Endodermal cell (in vitro differentiated cells): ENCODE data around the gene ST3GAL3. TPM values are rescaled to one million over a fixed set of nuclear protein-coding genes. Genes with fewer than 3 reads are reported as not detected.

Experiments used
- DNase-seq: peaks from one replicate; pipeline ENCODE4 v3.0.0-alpha.2; 2017
- H3K27ac ChIP-seq: 2 replicates; pipeline ENCODE4 v1.5.1; 2013; ENCODE audit warnings: mild to moderate bottlenecking, low read depth, low read length, moderate library complexity
- H3K27me3 ChIP-seq: 2 replicates; pipeline ENCODE4 v1.6.1; 2013; ENCODE audit warnings: mild to moderate bottlenecking, low read length, moderate library complexity; ENCODE audit not compliant: insufficient read depth, control insufficient read depth, poor library complexity, severe bottlenecking
- H3K36me3 ChIP-seq: 2 replicates; pipeline ENCODE4 v1.7.0; 2013; ENCODE audit warnings: mild to moderate bottlenecking, low read length, moderate library complexity; ENCODE audit not compliant: control insufficient read depth, insufficient read depth
- H3K4me1 ChIP-seq: one replicate; pipeline ENCODE4 v1.7.0; 2013; ENCODE audit warnings: low read length; ENCODE audit not compliant: control insufficient read depth, insufficient read depth
- H3K4me3 ChIP-seq: 2 replicates; pipeline ENCODE4 v1.5.1; 2013; ENCODE audit warnings: mild to moderate bottlenecking, low read length, moderate library complexity
- H3K9ac ChIP-seq: 2 replicates; pipeline ENCODE4 v1.6.1; 2013; ENCODE audit warnings: mild to moderate bottlenecking, low read length, moderate library complexity; ENCODE audit not compliant: poor library complexity, severe bottlenecking; ENCODE audit errors: extremely low read depth
- H3K9me3 ChIP-seq: 2 replicates; pipeline ENCODE4 v1.6.1; 2013; ENCODE audit warnings: mild to moderate bottlenecking, low read length, moderate library complexity; ENCODE audit not compliant: control insufficient read depth
- H3K27ac Mint-ChIP-seq: 2 replicates; pipeline ENCODE4 v1.8.0; 2020; ENCODE audit warnings: mixed read lengths
- H3K27me3 Mint-ChIP-seq: 2 replicates; pipeline ENCODE4 v1.8.0; 2021; ENCODE audit warnings: mild to moderate bottlenecking, mixed read lengths; ENCODE audit not compliant: insufficient read depth
- H3K36me3 Mint-ChIP-seq: 2 replicates; pipeline ENCODE4 v1.8.0; 2020; ENCODE audit warnings: low read depth, mixed read lengths
- H3K4me1 Mint-ChIP-seq: 2 replicates; pipeline ENCODE4 v1.8.0; 2020; ENCODE audit warnings: mixed read lengths
- H3K4me3 Mint-ChIP-seq: 2 replicates; pipeline ENCODE4 v1.8.0; 2020; ENCODE audit warnings: mild to moderate bottlenecking, moderate library complexity, mixed read lengths
- H3K9me3 Mint-ChIP-seq: 2 replicates; pipeline ENCODE4 v1.8.0; 2020; ENCODE audit warnings: mild to moderate bottlenecking, mixed read lengths
- CTCF ChIP-seq: fragments of 200-600 bp; sonication (generic); conservative IDR thresholded peaks from 2 replicates; pipeline ENCODE4 v1.5.0; 2021; ENCODE audit warnings: antibody characterized with exemption, mild to moderate bottlenecking
- WGBS, 2 experiments: methylation state at CpG; one replicate each; pipeline versions ENCODE4 v1.1.5 to v1.1.7; 2013; ENCODE audit warnings: missing lambda C conversion rate in 2 of 2, mixed read lengths in 1 of 2; ENCODE audit not compliant: insufficient coverage in 1 of 2, insufficient read length in 1 of 2; 5-methylcytosine and 5-hydroxymethylcytosine counted together
- total RNA-seq, 2 donors: library from RNA; stranded (reverse); fragmentation: NEBNext Ultra II Directional in 1 of 2; extraction: Animal tissue kit (Norgen Biotek cat#: 25700) in 1 of 2; gene quantifications; 2 replicates in 1 of 2; 3 replicates in 1 of 2; pipeline ENCODE4 v1.2.1, GENCODE V29; 2021

ST3GAL3 gene
- total RNA-seq, 2 donors from 2014 or later: 15.5 to 15.9 TPM

GRCh38 chr1:43830802-43831201 lies 123.5 kb downstream of the ST3GAL3 start:
- no peak for DNase-seq
- Mint-ChIP-seq H3K27me3 (no peaks in the 10 kb centered on the region), H3K4me3 (no peak overlapping the region), H3K36me3 (peaks cover 5% of the 10 kb centered on the region), H3K27ac (no peak overlapping the region), H3K4me1 (peaks cover 5% of the 10 kb centered on the region), H3K9me3 (no peaks in the 10 kb centered on the region)
- Histone ChIP-seq H3K27ac (no peak overlapping the region), H3K27me3 (no peaks in the 10 kb centered on the region), H3K9me3 (no peaks in the 10 kb centered on the region), H3K4me3 (no peak overlapping the region), H3K9ac (no peak overlapping the region), H3K36me3 (no peaks in the 10 kb centered on the region), H3K4me1 (no peaks in the 10 kb centered on the region)
- TF ChIP-seq CTCF: no peak

GRCh38 chr1:43831851-43832250 lies 124.5 kb downstream of the ST3GAL3 start:
- peaks cover 5% of the 10 kb centered on the region for H3K4me1 Mint-ChIP-seq
- DNase-seq: no peak
- Histone ChIP-seq H3K4me1 (no peaks in the 10 kb centered on the region), H3K9ac (no peak overlapping the region), H3K36me3 (no peaks in the 10 kb centered on the region), H3K27me3 (no peaks in the 10 kb centered on the region), H3K27ac (no peak overlapping the region), H3K9me3 (no peaks in the 10 kb centered on the region), H3K4me3 (no peak overlapping the region)
- no peaks in the 10 kb centered on the region for H3K9me3 Mint-ChIP-seq
- H3K27me3 Mint-ChIP-seq: no peaks in the 10 kb centered on the region
- H3K36me3 Mint-ChIP-seq: peaks cover 5% of the 10 kb centered on the region
- 95 to 100% methylated on average over 1 to 2 of the region's 2 CpGs for WGBS, 2 experiments
- H3K4me3 Mint-ChIP-seq: no peak overlapping the region
- no peak for TF ChIP-seq CTCF
- H3K27ac Mint-ChIP-seq: no peak overlapping the region

- DNase-seq: no peak
- H3K27ac ChIP-seq: no peak overlapping the region
- 84 to 89% methylated on average over 3 of the region's 3 CpGs for WGBS, 2 experiments
Observed at GRCh38 chr1:43832255-43832654, 124.9 kb downstream of the ST3GAL3 start.

More at GRCh38 chr1:43832255-43832654, 124.9 kb downstream of the ST3GAL3 start:
- Mint-ChIP-seq H3K36me3 (peaks cover 5% of the 10 kb centered on the region), H3K27me3 (no peaks in the 10 kb centered on the region), H3K9me3 (no peaks in the 10 kb centered on the region), H3K4me1 (peaks cover 5% of the 10 kb centered on the region), H3K4me3 (no peak overlapping the region), H3K27ac (no peak overlapping the region)
- Histone ChIP-seq H3K4me3 (no peak overlapping the region), H3K27me3 (no peaks in the 10 kb centered on the region), H3K9ac (no peak overlapping the region), H3K4me1 (no peaks in the 10 kb centered on the region), H3K36me3 (no peaks in the 10 kb centered on the region), H3K9me3 (no peaks in the 10 kb centered on the region)
- TF ChIP-seq CTCF: no peak
